Glomerular endothelial cell (primary cell): Measurements from ENCODE around the gene TPPP. TPM values are rescaled to one million over a fixed set of nuclear protein-coding genes. Genes with fewer than 3 reads are reported as not detected.

Experiments used
- DNase-seq: peaks from one replicate; pipeline ENCODE4 v3.0.0-alpha.2; 2011; ENCODE audit warnings: low read depth, low spot score; ENCODE audit errors: extremely low read depth
- total RNA-seq: library from RNA; depleted of rRNA; stranded (reverse); fragments of >200 nt; gene quantifications from 2 replicates; pipeline ENCODE4 v1.2.3, GENCODE V29; 2015

Gene TPPP
- total RNA-seq, 1 donor from 2014 or later = 0.58 TPM

DNA sequence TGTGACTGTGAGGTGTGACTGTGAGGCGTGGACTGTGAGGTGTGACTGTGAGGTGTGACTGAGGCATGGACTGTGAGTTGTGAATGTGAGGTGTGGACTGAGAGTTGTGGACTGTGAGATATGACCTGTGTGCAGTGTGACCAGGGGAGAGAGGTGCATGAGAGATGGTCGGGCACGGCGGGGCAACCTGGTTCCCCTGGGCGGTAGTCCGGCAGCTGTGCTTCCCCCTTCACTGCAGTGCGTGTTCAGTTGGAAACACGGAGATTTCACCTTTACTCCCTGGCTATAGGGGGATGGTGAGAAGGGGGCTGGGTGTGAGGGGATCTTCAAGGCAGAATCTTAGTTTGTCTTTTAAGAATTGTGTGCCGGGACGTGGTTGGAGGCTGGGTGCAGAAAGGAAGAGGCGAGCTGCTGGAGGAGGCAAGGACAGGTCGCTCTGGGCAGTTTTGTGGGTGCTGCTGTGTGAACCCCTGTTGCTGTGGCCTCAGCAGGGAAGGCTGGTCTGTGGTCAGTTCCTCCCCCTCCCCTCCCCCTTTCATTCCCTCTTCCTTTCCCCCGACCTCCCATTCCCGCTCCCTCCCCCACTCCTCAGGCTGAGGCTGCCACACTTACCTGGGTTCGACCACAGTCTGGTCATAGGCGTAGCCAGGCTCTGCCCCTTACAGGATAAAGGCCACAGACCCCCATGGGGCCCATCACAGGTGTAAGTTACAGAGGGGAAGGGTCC is 41.7 kb downstream of the TPPP start:
- no peak for DNase-seq

DNA sequence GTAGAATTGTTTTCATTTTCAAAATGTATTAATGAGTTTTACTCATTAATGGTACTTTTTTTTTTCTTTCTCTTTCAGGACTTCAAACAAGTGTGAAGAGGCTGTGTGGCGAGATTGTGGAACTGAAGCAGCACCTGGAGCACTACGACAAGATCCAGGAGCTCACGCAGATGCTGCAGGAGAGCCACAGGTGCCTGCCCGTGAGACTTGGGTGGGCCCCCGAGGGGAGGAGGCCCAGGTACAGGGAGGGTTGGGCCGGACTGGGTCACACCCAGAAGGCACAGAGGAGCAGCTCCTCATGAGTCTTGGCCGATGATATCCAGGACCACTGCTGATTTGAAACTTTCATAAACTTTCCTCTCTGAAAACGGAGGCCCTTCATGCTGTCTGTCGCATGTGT is 45.4 kb downstream of the TPPP start:
- no peak for DNase-seq

DNA sequence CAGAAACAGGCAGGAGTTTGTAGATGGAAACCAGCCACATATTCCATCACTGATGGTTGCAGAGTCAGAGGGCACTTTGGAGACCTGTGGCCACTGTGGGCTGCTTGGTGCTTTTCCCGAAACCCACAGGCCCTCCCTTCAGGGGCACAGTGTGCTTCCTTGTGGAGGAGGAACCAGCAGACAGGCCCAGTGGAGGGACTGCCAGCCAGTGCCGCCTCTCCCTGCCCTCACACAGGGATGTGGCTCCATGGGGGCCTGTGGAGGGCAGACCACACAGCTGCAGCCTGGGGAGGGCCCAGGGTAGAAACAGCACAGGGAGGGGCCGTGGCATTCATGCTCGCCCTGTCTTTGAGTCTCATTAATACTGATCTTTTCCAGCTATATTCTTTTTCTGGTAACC is 45.8 kb downstream of the TPPP start:
- no peak for DNase-seq

DNA sequence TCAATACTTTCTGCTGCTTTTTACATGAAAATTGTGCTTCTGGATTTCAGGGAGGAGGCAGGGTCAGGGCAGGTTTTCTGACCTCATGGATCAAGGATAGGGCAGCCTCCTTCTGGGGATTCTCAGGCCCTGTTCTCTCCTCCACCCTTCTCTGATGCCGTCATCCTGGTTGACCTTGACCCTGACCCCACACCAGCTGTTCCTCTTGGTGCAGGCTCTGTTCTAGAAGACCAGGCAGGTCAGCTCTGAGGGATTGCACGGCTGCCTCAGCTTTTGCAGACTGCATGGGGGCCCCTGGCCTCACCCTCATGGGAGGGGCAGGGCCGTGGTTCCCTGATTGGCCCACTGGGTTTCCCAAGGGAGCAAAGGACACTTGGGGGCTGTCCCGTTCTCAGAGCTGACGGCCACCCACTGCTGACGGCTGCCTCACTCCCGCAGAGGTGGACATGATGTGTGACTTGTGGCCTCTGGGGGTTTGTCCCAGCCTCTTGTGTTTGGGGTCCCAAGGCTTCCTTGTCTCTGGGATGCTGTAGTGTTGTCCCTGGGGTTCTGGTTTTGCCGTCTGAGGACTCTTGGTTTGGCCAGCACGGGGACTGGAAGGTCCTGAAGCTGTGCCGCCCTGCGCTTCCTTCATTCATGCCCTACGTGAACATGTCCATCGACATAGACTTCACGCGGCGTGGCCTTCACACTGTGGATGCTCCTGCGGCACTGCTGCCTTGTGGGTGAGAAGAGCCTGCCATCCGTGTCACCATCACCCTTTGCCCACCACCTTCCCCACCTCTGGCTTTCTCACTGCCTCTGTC is 46.6 kb downstream of the TPPP start:
- DNase-seq = no peak

DNA sequence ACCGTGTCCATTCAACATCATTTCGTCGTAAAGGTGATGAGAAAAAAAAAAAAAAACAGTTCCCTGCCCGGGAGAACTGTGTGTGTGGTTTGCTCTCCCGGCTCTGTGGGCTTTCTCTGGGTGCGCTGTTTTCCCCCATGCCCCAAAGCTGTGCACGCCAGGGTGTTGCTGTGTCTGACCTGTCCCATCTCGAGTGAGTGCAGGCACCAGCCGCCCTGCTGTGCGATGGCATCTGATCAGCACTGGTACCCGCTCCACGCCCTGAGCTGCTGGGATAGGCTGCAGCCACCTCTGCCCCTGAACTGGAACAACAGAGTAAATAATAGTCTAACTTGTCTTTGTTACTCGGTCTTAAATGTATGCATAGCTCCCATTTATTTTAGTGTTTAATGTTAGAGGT is 47.7 kb downstream of the TPPP start:
- DNase-seq = no peak

DNA sequence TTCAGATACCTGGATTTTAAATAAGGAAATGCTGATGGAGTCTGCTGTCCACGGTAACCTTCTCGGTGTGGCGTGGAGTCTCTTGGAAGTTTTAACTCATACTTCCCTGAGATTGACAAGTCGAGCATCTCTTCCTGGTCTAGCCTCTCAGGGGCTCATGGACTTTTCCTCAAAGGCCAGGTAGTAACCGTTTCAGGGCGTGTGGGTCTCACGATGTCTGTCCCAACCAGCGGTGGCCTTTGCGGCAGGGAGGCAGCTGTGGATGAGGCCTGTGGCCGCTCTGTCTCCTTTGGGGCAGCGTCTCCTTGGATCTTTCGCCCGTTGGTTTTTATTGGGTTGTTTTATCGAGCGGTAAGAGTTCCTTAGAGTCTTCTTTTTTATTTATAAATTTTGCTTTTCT is 48.2 kb downstream of the TPPP start:
- DNase-seq = no peak

DNA sequence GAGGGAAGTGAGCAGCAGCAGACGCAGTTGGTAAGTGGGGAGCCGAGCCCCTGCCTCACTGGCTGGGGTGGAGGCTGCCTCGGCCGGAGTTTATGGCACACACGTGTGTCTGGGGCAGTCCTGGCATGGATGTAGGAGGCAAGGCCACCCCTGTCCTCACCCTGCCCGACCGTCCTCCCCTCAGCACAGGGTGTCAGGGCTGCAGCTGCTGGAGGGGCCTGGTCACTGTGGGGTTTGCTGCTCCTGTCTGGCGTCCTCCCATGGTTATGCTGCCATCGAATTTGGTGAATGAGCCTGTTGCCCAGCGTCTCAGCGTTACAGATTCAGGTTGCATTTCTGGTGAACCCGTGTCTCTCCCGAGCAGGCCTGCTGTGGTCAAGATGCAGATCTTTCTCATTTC is 48.6 kb downstream of the TPPP start:
- DNase-seq = no peak

DNA sequence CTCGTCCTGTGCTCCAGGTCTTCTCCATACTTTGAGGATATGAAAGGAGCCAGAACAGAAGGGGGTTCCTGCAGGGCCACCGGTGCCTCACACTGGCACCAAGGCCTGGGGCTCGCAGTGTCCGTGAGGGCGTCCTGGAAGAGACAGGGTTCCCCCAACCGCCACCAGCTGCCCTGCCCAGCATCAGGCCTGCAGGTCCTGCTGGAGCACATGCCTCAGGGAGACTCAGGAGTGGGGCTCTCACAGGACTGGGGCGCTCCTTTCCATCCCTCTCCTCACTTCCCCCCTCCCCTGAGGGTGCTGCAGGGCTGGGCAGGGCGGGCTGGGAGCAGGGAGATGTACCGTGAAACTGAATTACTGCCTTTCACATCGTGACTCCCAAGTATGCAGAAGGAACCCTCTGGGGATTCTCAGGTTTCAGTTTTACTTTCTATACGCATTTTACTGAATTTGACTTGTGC is 49.3 kb downstream of the TPPP start:
- no peak for DNase-seq

DNA sequence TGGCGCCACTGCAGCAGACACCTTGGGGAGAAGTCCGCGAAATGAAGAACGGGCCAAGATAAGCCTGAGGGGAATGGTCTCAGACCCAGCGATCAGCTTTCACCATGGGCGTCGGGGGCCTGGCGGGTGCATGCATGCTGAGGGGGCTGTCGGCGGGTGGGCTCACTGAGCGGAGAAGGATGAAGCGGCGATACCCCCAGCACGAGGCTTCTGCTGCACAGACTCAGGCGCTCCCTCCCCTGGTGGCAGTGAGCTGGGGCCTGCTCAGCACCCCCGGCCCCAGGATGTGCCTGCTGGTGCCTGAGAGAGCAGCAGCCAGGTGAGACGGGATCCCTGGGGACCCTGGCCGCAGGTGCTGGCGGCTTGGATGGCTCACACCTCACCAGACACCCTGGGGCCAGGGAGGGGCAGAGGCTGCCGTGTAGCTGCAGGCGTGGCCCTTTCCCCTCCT is 49.8 kb downstream of the TPPP start:
- DNase-seq = no peak

DNA sequence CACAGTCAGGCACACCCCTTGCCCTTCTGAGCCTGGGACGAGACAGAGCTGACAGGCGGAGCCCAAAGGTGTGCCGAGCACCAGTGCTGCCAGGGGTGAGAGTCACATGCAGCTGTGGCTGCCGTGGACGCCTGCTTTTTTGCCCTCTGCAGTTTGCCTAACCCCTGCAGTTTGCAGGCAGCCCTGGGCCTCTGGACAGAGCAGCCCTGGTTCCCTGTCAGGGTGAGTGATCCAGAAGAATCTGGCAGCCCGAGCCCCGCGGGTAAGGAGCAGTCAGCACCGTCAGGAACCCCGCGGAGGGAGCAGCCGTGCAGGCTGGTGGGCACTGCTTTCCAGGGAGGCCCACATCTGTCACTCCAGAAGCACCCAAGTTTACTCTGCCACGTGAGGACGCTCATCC is 50.7 kb downstream of the TPPP start:
- DNase-seq = no peak

DNA sequence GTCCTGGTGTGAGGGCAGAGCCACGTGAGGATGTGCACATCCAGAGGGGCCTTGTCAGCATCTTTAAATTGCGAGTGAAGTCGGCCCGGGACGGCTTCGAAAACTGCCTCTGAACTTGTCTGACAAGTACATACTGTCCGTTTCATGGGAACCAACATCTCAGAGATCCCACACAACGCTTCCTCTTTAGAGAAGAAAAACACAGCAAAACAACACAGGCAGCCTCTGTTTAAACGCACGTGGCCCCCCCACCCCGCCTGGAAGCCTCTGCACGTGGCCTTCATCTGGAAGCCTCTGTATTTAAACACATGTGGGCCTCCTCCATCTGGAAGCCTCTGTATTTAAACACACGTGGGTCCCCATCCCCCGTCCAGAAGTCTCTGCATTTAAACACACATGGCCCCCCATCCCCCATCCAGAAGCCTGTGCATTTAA is 51.8 kb downstream of the TPPP start:
- no peak for DNase-seq

DNA sequence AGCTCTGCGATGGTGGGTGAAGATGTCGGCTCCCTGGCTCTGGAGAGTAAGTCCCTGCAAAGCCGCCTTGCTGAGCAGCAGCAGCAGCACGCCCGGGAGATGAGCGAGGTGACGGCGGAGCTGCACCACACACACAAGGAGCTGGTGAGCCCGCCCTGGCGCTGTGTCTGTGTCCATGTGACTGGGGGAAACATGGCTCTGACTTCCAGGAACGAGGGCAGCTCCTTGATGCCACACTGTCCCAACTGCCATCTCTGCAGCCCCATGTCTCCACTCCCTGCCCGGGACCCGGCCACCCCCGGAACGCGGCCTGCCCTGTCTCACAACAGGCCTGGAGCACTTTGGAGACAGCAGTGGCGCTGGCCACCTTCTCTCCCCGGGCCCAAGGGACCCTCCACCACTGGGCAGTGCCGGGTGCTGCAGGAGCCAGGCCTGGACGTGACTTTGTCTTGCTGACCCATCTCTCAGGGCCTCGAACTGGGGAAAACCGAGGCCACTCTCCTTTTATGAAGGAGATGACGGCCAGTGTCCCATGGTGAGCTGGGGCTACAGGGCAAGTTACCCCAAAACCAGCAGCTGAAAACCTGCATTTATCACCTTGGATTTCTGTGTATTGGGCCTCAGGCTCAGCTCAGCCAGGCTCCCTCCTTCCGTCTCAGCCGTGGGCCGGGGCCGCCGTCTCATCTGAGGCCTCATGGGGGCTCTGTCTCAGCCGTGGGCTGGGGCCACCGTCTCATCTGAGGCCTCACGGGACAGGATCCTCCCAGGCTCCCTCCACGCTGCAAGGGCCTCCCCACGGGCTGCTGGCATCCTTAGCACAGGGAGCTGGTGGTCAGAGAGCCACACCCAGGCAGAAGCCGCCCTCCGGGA is 52.5 kb downstream of the TPPP start:
- no peak for DNase-seq

DNA sequence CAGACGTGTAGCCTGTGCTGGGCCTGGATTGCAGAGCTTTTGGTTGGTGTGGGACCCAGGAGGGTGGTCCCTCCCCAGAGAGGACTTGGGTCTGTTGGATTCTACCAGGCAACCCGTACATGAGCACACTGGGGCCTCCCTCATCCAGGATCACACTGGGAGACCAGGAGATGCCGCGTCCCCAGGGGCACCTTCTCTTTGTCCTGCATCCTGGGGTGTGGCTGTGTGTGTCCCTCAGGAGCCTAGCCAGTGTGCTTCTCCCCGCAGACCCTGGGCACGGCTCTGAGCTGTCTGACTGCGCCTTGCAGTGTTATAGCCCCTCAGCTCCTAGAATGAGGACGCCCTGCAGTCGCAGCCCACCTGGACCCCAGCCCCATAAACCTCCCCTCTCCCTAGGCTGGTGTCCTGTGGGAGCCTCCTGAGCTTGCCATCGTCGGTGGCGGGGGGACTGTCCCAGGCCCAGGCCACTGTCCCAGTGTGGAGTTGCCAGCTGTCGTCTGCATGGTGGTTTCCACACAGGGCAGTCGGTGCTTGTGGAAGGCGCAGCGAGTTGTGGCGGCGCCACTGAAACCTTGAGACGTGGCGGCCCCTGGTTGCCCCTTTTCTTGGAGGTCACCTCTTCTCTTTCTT is 53.5 kb downstream of the TPPP start:
- DNase-seq = no peak

DNA sequence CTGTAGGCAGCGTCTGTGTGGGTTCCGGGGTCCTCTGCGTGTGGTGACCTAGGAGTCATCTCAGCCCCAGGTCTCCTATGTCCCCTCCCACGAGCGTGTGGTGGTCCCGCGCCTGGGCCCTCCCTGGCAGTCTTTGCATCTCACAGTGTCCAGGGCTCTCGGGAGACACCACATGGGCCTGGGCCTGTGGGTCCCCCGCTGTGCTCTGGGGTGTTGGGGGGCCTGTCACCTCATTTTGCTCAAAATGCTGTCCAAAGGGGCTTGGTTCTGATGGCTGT is 54.0 kb downstream of the TPPP start:
- no peak for DNase-seq

DNA sequence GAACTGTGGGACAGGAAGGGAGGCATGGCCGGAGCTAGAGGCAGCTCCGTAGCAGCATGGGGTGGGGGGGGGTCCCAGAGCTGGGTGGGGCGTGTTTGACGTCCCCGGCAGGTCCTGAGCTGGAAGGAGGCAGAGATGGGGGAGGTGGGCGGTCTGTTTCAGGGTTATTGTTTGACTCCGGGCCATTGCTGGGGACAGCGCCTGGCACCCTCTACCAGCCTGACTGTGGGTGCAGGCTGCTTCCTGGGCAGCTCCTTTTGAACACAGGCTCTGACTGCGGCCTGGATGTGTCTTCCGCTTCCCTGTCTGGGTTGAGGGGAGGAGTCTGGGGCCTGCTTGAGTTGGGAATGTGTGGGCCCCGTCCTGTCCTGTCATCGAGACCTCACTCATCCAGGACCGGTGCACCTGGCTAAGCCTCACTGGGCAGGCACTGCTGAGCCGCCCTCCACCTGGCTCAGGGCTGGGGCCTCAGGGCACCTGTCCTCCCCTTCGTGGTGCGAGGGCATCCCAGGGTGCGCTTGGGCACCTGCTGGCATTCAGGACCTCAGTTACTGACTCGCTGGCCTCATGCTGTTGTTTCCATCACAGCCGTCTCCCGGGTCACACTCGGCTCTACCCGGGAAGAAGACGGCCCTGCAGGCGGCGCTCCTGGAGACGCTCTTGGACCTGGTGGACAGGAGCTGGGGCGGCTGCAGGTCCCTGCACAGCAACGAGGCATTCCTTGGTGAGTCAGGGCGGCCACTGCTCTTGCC is 54.5 kb downstream of the TPPP start:
- DNase-seq = no peak

DNA sequence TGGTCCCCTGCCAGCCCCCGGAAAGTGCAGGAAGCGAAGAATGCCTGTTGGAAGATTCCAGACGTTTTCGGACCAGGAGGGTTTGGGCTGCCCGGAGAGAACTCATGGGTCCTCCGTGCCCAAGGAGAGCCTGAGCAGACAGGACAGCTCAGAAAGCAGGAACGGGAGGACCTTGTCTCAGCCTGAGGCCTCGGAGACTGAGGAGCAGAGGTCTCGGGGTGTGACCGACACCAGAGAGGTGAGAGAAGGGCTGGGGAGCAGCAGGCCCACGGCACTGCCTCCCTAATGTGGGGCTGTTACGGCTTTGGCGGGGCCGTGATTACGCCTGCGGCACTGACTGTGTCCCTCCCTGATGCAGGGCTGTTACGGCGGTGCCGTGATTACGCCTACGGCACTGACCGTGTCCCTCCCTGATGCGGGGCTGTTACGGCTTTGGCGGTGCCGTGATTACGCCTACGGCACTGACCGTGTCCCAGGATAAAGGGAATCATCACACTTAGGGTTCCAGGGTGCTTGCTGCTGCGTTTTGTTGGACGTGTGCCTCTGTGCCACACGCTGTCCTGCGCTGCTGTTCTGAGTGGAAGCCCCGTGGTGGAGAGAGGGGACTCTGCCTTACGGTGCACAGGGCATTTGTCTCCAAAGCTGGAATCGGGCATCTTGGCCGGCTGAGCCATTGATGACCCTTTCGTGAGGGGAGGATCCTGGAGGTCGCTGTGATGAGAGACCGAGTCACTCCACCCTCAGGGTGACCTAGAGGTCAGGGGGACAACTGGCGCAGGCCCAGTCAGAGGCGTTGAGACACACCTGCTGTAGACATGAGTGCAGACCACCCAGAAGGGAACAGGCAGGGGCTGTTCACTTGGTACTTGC is 55.3 kb downstream of the TPPP start:
- no peak for DNase-seq

DNA sequence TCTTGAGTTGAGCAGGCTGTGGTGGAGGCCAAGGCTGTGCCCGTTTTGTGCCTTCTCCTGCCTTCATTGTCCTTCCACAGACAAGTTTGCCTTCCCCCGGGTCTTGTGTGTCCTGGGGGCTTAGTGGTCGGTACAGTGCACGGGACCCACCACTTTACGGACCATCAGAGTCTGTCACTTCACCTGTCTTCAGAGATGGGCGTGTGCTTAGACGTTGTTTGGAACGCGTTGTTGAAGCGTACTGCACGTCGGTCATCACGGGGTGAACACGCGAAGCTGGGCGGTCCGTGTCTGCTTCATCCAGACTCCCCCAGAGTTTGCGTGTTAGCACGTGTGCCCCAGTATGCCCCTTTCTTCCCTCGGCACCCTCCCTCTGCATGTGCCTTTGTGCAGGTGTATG is 56.2 kb downstream of the TPPP start:
- DNase-seq = no peak

DNA sequence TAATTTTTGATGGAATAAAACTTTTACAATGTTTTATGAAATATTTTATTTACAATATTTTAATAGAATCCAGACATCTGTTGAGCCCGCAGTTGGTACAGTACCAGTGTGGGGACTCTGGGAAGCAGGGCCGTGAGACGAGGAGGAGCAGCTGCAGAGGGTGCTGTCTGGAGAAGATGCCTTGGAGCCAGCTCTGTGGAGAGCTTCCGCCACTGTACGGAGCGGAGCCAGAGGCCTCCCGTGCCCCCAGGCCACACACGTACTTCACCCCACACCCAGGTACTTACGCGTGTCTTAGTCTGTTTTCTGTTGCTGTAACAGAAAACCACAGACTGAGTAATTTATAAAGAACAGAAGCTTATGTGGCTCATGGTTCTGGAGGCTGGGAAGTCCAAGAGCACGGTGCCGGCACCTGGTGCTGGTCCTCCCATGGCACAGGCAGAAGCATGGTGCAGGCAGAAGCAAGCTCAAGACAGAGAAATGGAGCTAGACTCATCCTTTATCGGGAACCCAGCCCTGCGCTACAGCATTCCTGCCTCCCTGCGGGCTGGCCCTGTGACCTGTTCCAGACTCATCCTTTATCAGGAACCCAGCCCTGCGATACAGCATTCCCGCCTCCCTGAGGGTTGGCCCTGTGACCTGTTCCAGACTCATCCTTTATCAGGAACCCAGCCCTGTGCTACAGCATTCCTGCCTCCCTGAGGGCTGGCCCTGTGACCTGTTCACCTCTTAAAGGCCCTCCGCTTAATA is 57.7 kb downstream of the TPPP start:
- no peak for DNase-seq

DNA sequence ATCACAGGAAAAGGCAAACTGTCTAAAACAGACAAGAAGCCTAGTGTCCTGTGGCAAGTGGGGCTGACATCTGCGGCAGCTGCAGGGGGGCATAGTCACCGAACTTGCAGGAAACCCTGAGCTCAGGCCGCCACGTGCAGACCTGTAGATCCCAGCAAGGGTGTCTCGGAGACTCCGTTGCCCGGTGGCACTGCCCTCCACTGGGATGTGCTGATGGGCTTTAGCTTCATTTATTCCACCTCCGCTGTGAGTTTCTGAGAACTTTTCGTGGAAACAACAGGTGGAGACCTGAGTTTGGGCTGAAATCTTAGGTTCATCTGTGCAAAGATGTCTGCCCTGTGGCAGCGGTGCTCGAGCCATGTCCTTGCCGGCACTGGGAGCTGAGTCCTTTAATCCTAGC is 59.0 kb downstream of the TPPP start:
- DNase-seq = no peak
